H1 (cell line): ENCODE measurements around the gene ABCG1. TPM values are rescaled to one million over a fixed set of nuclear protein-coding genes. Genes with fewer than 3 reads are reported as not detected.

Experiments used
- CTCF ChIA-PET: fragments of 300-600 bp; sonication (Branson Sonifier 250); formaldehyde crosslinking; loops from one replicate; lab custom pipeline; 2021; ENCODE audit not compliant: partially characterized antibody; lab: Charles Lee
- POLR2A ChIA-PET: fragments of 300-600 bp; sonication (Branson Sonifier 250); formaldehyde crosslinking; loops from one replicate; lab custom pipeline; 2021; ENCODE audit warnings: inconsistent platforms; ENCODE audit not compliant: partially characterized antibody; lab: Charles Lee
- DNase-seq, 2 experiments: peaks; one replicate each; pipeline versions ENCODE4 v3.0.0 to v3.0.0-alpha.2; 2010 to 2022; ENCODE audit warnings: low spot score in 2 of 2, low read depth in 1 of 2, mixed read lengths in 1 of 2
- FAIRE-seq: peaks from 2 replicates; lab custom pipeline; 2011; peaks lifted over from hg19 to GRCh38; lab: Jason Lieb, UNC
- H2AFZ ChIP-seq: 2 replicates; pipeline ENCODE4 v1.8.1; 2012; ENCODE audit warnings: low read length, inconsistent platforms
- H2AK5ac ChIP-seq: 2 replicates; pipeline ENCODE4 v1.6.1; 2013; ENCODE audit warnings: low read depth, low read length
- H2BK120ac ChIP-seq: replicated peaks from 2 replicates; pipeline ENCODE3; 2013; ENCODE audit warnings: low read depth, low read length, inconsistent platforms
- H2BK12ac ChIP-seq: 2 replicates; pipeline ENCODE4 v1.6.1; 2013; ENCODE audit warnings: low read depth, low read length
- H2BK15ac ChIP-seq: 2 replicates; pipeline ENCODE4 v1.6.1; 2013; ENCODE audit warnings: low read length
- H2BK20ac ChIP-seq: 2 replicates; pipeline ENCODE4 v1.6.1; 2013; ENCODE audit warnings: low read length
- H2BK5ac ChIP-seq: 2 replicates; pipeline ENCODE4 v1.6.1; 2013; ENCODE audit warnings: low read depth, low read length
- H3K14ac ChIP-seq: 2 replicates; pipeline ENCODE4 v1.6.1; 2013; ENCODE audit warnings: inconsistent platforms; ENCODE audit not compliant: insufficient read length
- H3K18ac ChIP-seq: 2 replicates; pipeline ENCODE4 v1.6.1; 2013; ENCODE audit warnings: low read length; ENCODE audit errors: extremely low read depth
- H3K23ac ChIP-seq: 2 replicates; pipeline ENCODE4 v1.6.1; 2013; ENCODE audit warnings: inconsistent platforms; ENCODE audit not compliant: insufficient read length
- H3K23me2 ChIP-seq: 2 replicates; pipeline ENCODE4 v1.6.1; 2013; ENCODE audit warnings: low read depth, low read length
- H3K27ac ChIP-seq: 2 replicates; pipeline ENCODE4 v1.6.1; 2011; ENCODE audit warnings: low read depth, low read length, inconsistent platforms
- H3K27me3 ChIP-seq, 4 experiments: replicated peaks in 1 of 4; 1 replicate in 1 of 4; 2 replicates in 3 of 4; pipeline versions ENCODE4 v1.6.1 to v1.8.1; 2011 to 2013; ENCODE audit warnings: low read length in 3 of 4, mild to moderate bottlenecking in 3 of 4, inconsistent platforms in 2 of 4, mixed read lengths in 2 of 4, moderate library complexity in 1 of 4; ENCODE audit not compliant: control insufficient read depth in 3 of 4, insufficient read depth in 3 of 4; ENCODE audit errors: extremely low read depth in 1 of 4
- H3K36me3 ChIP-seq, 4 experiments: 2 replicates each; pipeline versions ENCODE4 v1.6.1 to v1.8.1; 2011 to 2013; ENCODE audit warnings: mild to moderate bottlenecking in 4 of 4, low read length in 3 of 4, moderate library complexity in 2 of 4, control low read depth in 1 of 4, inconsistent platforms in 1 of 4; ENCODE audit not compliant: insufficient read depth in 4 of 4, control insufficient read depth in 2 of 4
- H3K4ac ChIP-seq: replicated peaks from 2 replicates; pipeline ENCODE3; 2013; ENCODE audit warnings: low read length, low read depth, mixed read lengths, inconsistent platforms; ENCODE audit not compliant: insufficient read length
- H3K4me1 ChIP-seq, 4 experiments: replicated peaks in 1 of 4; 1 replicate in 1 of 4; 2 replicates in 3 of 4; pipeline versions ENCODE4 v1.6.1 to v1.8.1; 2011 to 2013; ENCODE audit warnings: low read length in 3 of 4, inconsistent platforms in 2 of 4, mixed read lengths in 1 of 4; ENCODE audit not compliant: insufficient read depth in 4 of 4, control insufficient read depth in 3 of 4
- H3K4me2 ChIP-seq, 2 experiments: 2 replicates each; pipeline versions ENCODE4 v1.6.1 to v1.8.1; 2011 to 2013; ENCODE audit warnings: low read depth in 2 of 2, low read length in 2 of 2, control low read depth in 1 of 2, inconsistent platforms in 1 of 2, mild to moderate bottlenecking in 1 of 2; ENCODE audit not compliant: insufficient read depth in 1 of 2
- H3K4me3 ChIP-seq, 4 experiments: fragments of 200-600, 300-600 bp in 1 of 4; sonication (generic), shearing (Covaris generic), sonication (Bioruptor Twin) in 1 of 4; 2 replicates each; pipeline versions ENCODE4 v1.5.1 to v1.8.1; 2011 to 2016; ENCODE audit warnings: low read length in 4 of 4, low read depth in 3 of 4, control low read depth in 2 of 4, inconsistent platforms in 2 of 4, mild to moderate bottlenecking in 2 of 4, mixed read lengths in 1 of 4, moderate library complexity in 1 of 4; ENCODE audit not compliant: insufficient read depth in 2 of 4; ENCODE audit errors: extremely low read depth in 1 of 4
- H3K56ac ChIP-seq: replicated peaks from 2 replicates; pipeline ENCODE3; 2013; ENCODE audit warnings: low read depth, mild to moderate bottlenecking, mixed read lengths, low read length, inconsistent platforms; ENCODE audit not compliant: insufficient read length
- H3K79me1 ChIP-seq: 2 replicates; pipeline ENCODE4 v1.6.1; 2013; ENCODE audit warnings: low read depth, low read length, control low read depth
- H3K79me2 ChIP-seq, 2 experiments: 2 replicates each; pipeline versions ENCODE4 v1.6.1 to v1.8.1; 2012 to 2013; ENCODE audit warnings: low read length in 2 of 2, mild to moderate bottlenecking in 2 of 2, inconsistent platforms in 1 of 2; ENCODE audit not compliant: insufficient read depth in 2 of 2, control insufficient read depth in 1 of 2
- H3K9ac ChIP-seq, 4 experiments: replicated peaks in 1 of 4; 1 replicate in 1 of 4; 2 replicates in 3 of 4; pipeline versions ENCODE4 v1.6.1 to v1.8.1; 2011 to 2013; ENCODE audit warnings: low read depth in 3 of 4, low read length in 3 of 4, control low read depth in 2 of 4, mild to moderate bottlenecking in 2 of 4, moderate library complexity in 2 of 4, inconsistent platforms in 1 of 4; ENCODE audit errors: extremely low read depth in 1 of 4
- H3K9me3 ChIP-seq, 2 experiments: 2 replicates each; pipeline versions ENCODE4 v1.6.1 to v1.8.1; 2012 to 2013; ENCODE audit warnings: mild to moderate bottlenecking in 2 of 2, moderate library complexity in 2 of 2, control low read depth in 1 of 2, inconsistent platforms in 1 of 2, low read depth in 1 of 2, low read length in 1 of 2, mixed read lengths in 1 of 2; ENCODE audit not compliant: insufficient read depth in 2 of 2
- H4K20me1 ChIP-seq, 2 experiments: replicated peaks in 1 of 2; 2 replicates each; pipeline versions ENCODE3 to v1.8.1; 2011 to 2013; ENCODE audit warnings: inconsistent platforms in 2 of 2, low read length in 2 of 2, mild to moderate bottlenecking in 1 of 2; ENCODE audit not compliant: insufficient read depth in 2 of 2, control insufficient read depth in 1 of 2
- H4K5ac ChIP-seq: 2 replicates; pipeline ENCODE4 v1.6.1; 2013; ENCODE audit warnings: low read length, low read depth, mixed read lengths, inconsistent platforms; ENCODE audit not compliant: insufficient read length
- H4K8ac ChIP-seq: 2 replicates; pipeline ENCODE4 v1.8.0; 2013; ENCODE audit warnings: mild to moderate bottlenecking, moderate library complexity, low read length, inconsistent platforms; ENCODE audit not compliant: insufficient read depth; ENCODE audit errors: extremely low read depth
- H4K91ac ChIP-seq: replicated peaks from 2 replicates; pipeline ENCODE3; 2013; ENCODE audit warnings: low read length, mixed read lengths, inconsistent platforms; ENCODE audit not compliant: insufficient read length
- CHD2 ChIP-seq: IDR thresholded peaks from 2 replicates; pipeline ENCODE4 v1.6.1; 2012; ENCODE audit warnings: low read length, improper control_type of control experiment
- CTBP2 ChIP-seq: IDR thresholded peaks from 2 replicates; pipeline ENCODE4 v1.7.0; 2011; ENCODE audit warnings: borderline replicate concordance, mild to moderate bottlenecking, moderate library complexity, mixed read lengths, low read length; ENCODE audit not compliant: insufficient read depth, insufficient read length
- GABPA ChIP-seq: IDR thresholded peaks from 2 replicates; pipeline ENCODE4 v1.6.1; 2011; ENCODE audit warnings: mild to moderate bottlenecking, low read length, moderate library complexity, borderline replicate concordance; ENCODE audit not compliant: insufficient read depth
- KDM4A ChIP-seq: IDR thresholded peaks from one replicate; pipeline ENCODE4 v1.7.1; 2012; ENCODE audit warnings: low read depth, mild to moderate bottlenecking, moderate library complexity, low read length, inconsistent platforms; ENCODE audit not compliant: severe bottlenecking
- NANOG ChIP-seq: IDR thresholded peaks from 2 replicates; pipeline ENCODE4 v1.6.1; 2011; ENCODE audit warnings: low read length, low read depth, mild to moderate bottlenecking, inconsistent platforms; ENCODE audit not compliant: insufficient read depth, poor library complexity, severe bottlenecking
- RNF2 ChIP-seq: fragments of 200-900, 300-1000 bp; sonication (generic); IDR thresholded peaks from 2 replicates; pipeline ENCODE4 v1.7.1; 2016; ENCODE audit warnings: borderline replicate concordance, low read depth, mild to moderate bottlenecking, antibody characterized with exemption, low read length; ENCODE audit not compliant: poor library complexity, severe bottlenecking; ENCODE audit errors: missing control alignments
- ZNF274 ChIP-seq: IDR thresholded peaks from 2 replicates; pipeline ENCODE4 v1.7.0; 2012; ENCODE audit warnings: low read length, borderline replicate concordance; ENCODE audit errors: extremely low read depth
- WGBS, 2 experiments: shearing (Covaris generic) in 1 of 2; methylation state at CpG; one replicate each; pipeline versions ENCODE4 v1.1.6 to v1.1.7; 2013 to 2015; ENCODE audit warnings: low lambda C conversion rate in 2 of 2, mixed read lengths in 2 of 2, inconsistent platforms in 1 of 2, low coverage in 1 of 2, missing lambda C conversion rate in 1 of 2; ENCODE audit not compliant: insufficient replicate concordance in 2 of 2, insufficient coverage in 1 of 2, insufficient read length in 1 of 2; ENCODE audit errors: extremely low coverage in 1 of 2, missing lambda C conversion rate in 1 of 2; 5-methylcytosine and 5-hydroxymethylcytosine counted together
- polyA plus RNA-seq, 7 experiments: library from polyadenylated mRNA; depleted of rRNA in 3 of 7; stranded (reverse) in 5 of 7; unstranded in 2 of 7; fragments of >200 nt in 5 of 7; fragments of 200-250 nt in 2 of 7; gene quantifications; 1 replicate in 5 of 7; 2 replicates in 1 of 7; 4 replicates in 1 of 7; pipeline versions ENCODE4 v1.2.1 to v1.2.3, GENCODE V29; 2011 to 2013; ENCODE audit warnings: missing spikeins in 2 of 7, mixed read lengths in 2 of 7
- total RNA-seq: library from RNA; stranded (reverse); fragmentation: NEBNext Ultra II Directional; extraction: Animal tissue kit (Norgen Biotek cat#: 25700); gene quantifications from 2 replicates; pipeline ENCODE4 v1.2.1, GENCODE V29; 2021
- TF ChIP-seq, protein P1 (sequence below): IDR thresholded peaks from 2 replicates; pipeline ENCODE4 v1.6.1; 2011; ENCODE audit warnings: low read depth, mild to moderate bottlenecking, low read length; ENCODE audit not compliant: insufficient read depth
- TF ChIP-seq, protein P2 (sequence below), 3 experiments: IDR thresholded peaks; 1 replicate in 2 of 3; 2 replicates in 1 of 3; pipeline versions ENCODE4 v1.5.1 to v1.6.1; 2011; ENCODE audit warnings: low read length in 3 of 3, mild to moderate bottlenecking in 3 of 3, inconsistent platforms in 2 of 3, low read depth in 1 of 3, moderate library complexity in 1 of 3; ENCODE audit not compliant: insufficient read depth in 1 of 3; ENCODE audit errors: control extremely low read depth in 1 of 3

ABCG1 gene
- total and polyA plus RNA-seq, 2 of the 8 experiments (the other 6 are each of a cell fraction or from before 2014, with no cell fraction given) = 2.1 to 4.0 TPM

DNA sequence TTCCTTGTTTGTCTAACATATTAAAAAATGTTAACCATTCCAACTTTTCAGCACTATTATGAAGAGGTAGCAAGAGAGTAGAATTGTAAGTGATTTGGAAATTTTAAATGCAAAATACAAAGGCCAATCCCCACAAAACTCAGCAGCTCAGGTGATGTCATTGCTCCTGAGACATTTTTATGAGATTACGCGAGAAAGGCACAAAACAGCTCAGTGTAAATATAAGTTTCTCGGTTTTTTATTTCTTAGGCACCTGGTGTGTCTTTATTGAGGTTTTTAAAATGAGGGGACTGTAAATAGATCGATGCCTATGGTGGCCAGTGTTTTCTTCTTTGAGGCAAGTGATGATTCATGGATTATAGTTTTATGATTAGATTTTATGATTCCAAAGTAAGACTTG is 6.1 kb downstream of the ABCG1 start:
- Histone ChIP-seq H4K20me1 (peaks cover 0 to 4% of the 10 kb centered on the region in 2 experiments), H3K23me2 (peaks cover 1% of the 10 kb centered on the region), H3K36me3 (no peaks in the 10 kb centered on the region), H3K9me3 (no peaks in the 10 kb centered on the region), H3K9ac (no peak overlapping the region), H3K14ac (no peak overlapping the region), H3K23ac (no peak overlapping the region), H2BK120ac (no peak overlapping the region), H2BK20ac (no peak overlapping the region), H4K5ac (no peak overlapping the region), H3K4ac (no peak overlapping the region), H2BK12ac (no peak overlapping the region), H3K27me3 (peaks cover 0 to 14% (median 6%) of the 10 kb centered on the region in 4 experiments; a peak in 5 of 7 replicates), H3K79me2 (no peaks in the 10 kb centered on the region), H3K4me3 (no peak overlapping the region), H3K79me1 (no peaks in the 10 kb centered on the region), H3K4me1 (peaks cover 0 to under 1% (median 0%) of the 10 kb centered on the region in 4 experiments; a peak in 4 of 7 replicates), H2BK5ac (no peak overlapping the region), H4K8ac (no peak overlapping the region), H2AFZ (no peak overlapping the region), H2BK15ac (no peak overlapping the region), H4K91ac (no peak overlapping the region), H3K4me2 (no peak overlapping the region), H3K27ac (no peak overlapping the region), H3K56ac (no peak overlapping the region), H3K18ac (no peak overlapping the region), H2AK5ac (no peak overlapping the region)
- ChIA-PET CTCF (interaction anchor here (1.0 to 2.0 kb wide), 4 partner anchors 8 to 117 kb away, joined by 3 to 11 read pairs (median 6); no protein-coding TSS in a partner anchor), POLR2A (interaction anchor here (1.8 kb wide), 1 partner anchor 10 kb away, joined by 5 read pairs; no protein-coding TSS in a partner anchor)
- WGBS, 2 experiments = 83% methylated on average over 4 of the region's 4 CpGs; no CpG with 5 or more reads in 1 of the 2 experiments
- DNase-seq (no peak), FAIRE-seq (no peak)
- TF ChIP-seq RNF2 = no peak
- TF ChIP-seq NANOG = no peak
- no peak for TF ChIP-seq ZNF274
- no peak for TF ChIP-seq KDM4A
- TF ChIP-seq, protein P1, sequence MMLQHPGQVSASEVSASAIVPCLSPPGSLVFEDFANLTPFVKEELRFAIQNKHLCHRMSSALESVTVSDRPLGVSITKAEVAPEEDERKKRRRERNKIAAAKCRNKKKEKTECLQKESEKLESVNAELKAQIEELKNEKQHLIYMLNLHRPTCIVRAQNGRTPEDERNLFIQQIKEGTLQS = no peak
- no peak for TF ChIP-seq CTBP2
- TF ChIP-seq, protein P2, sequence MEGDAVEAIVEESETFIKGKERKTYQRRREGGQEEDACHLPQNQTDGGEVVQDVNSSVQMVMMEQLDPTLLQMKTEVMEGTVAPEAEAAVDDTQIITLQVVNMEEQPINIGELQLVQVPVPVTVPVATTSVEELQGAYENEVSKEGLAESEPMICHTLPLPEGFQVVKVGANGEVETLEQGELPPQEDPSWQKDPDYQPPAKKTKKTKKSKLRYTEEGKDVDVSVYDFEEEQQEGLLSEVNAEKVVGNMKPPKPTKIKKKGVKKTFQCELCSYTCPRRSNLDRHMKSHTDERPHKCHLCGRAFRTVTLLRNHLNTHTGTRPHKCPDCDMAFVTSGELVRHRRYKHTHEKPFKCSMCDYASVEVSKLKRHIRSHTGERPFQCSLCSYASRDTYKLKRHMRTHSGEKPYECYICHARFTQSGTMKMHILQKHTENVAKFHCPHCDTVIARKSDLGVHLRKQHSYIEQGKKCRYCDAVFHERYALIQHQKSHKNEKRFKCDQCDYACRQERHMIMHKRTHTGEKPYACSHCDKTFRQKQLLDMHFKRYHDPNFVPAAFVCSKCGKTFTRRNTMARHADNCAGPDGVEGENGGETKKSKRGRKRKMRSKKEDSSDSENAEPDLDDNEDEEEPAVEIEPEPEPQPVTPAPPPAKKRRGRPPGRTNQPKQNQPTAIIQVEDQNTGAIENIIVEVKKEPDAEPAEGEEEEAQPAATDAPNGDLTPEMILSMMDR (IDR thresholded peaks at IDR 0.05; ENCODE audit: control extremely low read depth in 1 of 3, insufficient read depth in 1 of 3, low read depth in 1 of 3, low read length in 3 of 3) = no peak
- TF ChIP-seq GABPA = no peak
- no peak for TF ChIP-seq CHD2
